ENCODE results near the gene CAMK2G. TPM values are rescaled to one million over a fixed set of nuclear protein-coding genes. Genes with fewer than 3 reads are reported as not detected.

The CAMK2G gene
- total RNA-seq, 1 donor from 2014 or later, result 25.7 TPM

DNA sequence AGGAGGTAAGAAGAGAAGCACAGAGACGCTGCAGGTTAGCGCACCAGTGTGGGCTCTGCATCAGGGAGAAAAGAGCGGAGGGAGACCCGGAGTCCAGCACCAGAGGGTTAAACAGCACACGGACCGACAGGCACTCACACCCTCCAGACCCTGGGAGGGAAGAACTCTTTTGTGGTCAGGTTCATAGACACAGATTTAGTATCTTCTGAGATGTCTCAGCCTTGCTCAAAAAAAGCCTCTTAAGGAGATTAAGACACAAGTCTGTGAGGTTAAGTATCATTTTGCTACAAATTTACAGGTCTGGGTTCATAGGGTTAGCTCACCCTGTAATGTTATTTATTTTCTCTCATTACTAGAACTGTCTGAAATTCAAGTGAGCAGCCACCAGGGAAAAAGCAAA lies 46.2 kb downstream of the CAMK2G start:
- Mint-ChIP-seq H3K4me3 (no peak overlapping the region), H3K27ac (ENCODE audit: unreplicated experiment) (no peak overlapping the region), H3K27me3 (ENCODE audit: low read depth) (no peaks in the 10 kb centered on the region), H3K4me1 (no peaks in the 10 kb centered on the region), H3K36me3 (ENCODE audit: low read depth) (no peaks in the 10 kb centered on the region), H3K9me3 (no peaks in the 10 kb centered on the region)
- TF ChIP-seq CTCF (conservative IDR thresholded peaks at IDR 0.05), result no peak
- no peak for DNase-seq (ENCODE audit: low read depth, low spot score)

GRCh38 chr10:73827346-73828089 lies 46.8 kb downstream of the CAMK2G start:
- no peak overlapping the region for H3K4me3 Mint-ChIP-seq
- TF ChIP-seq CTCF (conservative IDR thresholded peaks at IDR 0.05), result no peak
- no peaks in the 10 kb centered on the region for H3K27me3 Mint-ChIP-seq (ENCODE audit: low read depth)
- H3K9me3 Mint-ChIP-seq, result no peaks in the 10 kb centered on the region
- H3K36me3 Mint-ChIP-seq (ENCODE audit: low read depth), result peaks cover 1% of the 10 kb centered on the region
- H3K4me1 Mint-ChIP-seq, result no peaks in the 10 kb centered on the region
- H3K27ac Mint-ChIP-seq (ENCODE audit: unreplicated experiment), result no peak overlapping the region
- DNase-seq (ENCODE audit: low read depth, low spot score), result no peak

DNA sequence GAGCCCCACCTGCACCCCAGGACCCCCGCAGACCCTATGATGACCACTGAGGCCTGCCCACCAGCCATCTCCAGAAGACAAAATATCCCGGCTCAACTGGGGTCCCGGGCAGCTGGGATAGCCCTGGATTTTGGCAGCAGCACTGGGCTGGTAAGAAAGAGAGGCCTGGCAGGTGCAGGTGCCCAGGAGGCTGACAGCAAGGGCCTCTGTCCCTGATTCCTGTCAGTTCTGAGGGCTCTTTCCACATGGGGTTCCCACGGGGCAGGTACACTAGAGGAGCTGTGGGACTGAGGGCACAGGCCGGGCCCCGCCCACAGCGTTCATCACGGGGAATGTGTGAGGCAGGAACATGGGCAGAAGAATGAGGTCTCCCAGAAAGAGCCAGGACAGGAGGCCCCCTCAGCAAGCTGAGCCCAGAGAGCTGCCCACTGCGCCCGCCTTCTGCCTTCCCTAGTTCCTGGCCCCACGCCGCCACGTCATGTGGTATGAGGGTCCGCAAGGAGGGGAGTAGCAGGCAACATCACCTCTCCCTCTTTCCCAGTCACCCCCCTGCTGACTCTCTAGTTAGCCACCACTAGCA lies 50.1 kb downstream of the CAMK2G start:
- Mint-ChIP-seq H3K27me3 (ENCODE audit: low read depth) (no peaks in the 10 kb centered on the region), H3K9me3 (no peaks in the 10 kb centered on the region), H3K27ac (ENCODE audit: unreplicated experiment) (no peak overlapping the region), H3K4me1 (no peaks in the 10 kb centered on the region), H3K4me3 (no peak overlapping the region), H3K36me3 (ENCODE audit: low read depth) (peaks cover 3% of the 10 kb centered on the region)
- DNase-seq (ENCODE audit: low read depth, low spot score), result no peak
- no peak for TF ChIP-seq CTCF (conservative IDR thresholded peaks at IDR 0.05)

DNA sequence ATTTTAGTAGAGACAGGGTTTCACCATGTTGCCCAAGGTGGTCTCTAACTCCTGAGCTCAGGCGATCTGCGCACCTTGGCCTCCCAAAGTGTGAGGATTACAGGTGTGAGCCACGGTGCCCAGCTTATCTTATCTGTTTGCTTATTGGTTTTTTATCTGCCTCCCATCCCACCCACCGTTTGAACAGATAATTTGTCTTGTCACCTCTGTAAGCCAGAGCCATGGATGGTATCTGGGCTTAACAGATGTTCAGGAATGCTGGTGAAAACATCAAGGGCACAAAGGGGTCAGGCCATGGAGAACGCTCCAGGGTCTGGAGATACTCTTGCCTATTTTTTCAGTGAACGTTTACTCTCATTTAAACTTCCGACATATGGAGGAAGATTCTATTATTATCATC lies 51.0 kb downstream of the CAMK2G start:
- H3K36me3 Mint-ChIP-seq (ENCODE audit: low read depth), result peaks cover 3% of the 10 kb centered on the region
- DNase-seq (ENCODE audit: low read depth, low spot score), result no peak
- no peak overlapping the region for H3K4me3 Mint-ChIP-seq
- no peaks in the 10 kb centered on the region for H3K9me3 Mint-ChIP-seq
- no peak for TF ChIP-seq CTCF (conservative IDR thresholded peaks at IDR 0.05)
- H3K27ac Mint-ChIP-seq (ENCODE audit: unreplicated experiment), result no peak overlapping the region
- no peaks in the 10 kb centered on the region for H3K4me1 Mint-ChIP-seq
- H3K27me3 Mint-ChIP-seq (ENCODE audit: low read depth), result no peaks in the 10 kb centered on the region

GRCh38 chr10:73819513-73820093 lies 54.8 kb downstream of the CAMK2G start:
- Mint-ChIP-seq H3K27me3 (ENCODE audit: low read depth) (no peaks in the 10 kb centered on the region), H3K9me3 (no peaks in the 10 kb centered on the region), H3K27ac (ENCODE audit: unreplicated experiment) (no peak overlapping the region), H3K4me3 (no peak overlapping the region), H3K36me3 (ENCODE audit: low read depth) (peaks cover 3% of the 10 kb centered on the region), H3K4me1 (no peaks in the 10 kb centered on the region)
- no peak for TF ChIP-seq CTCF (conservative IDR thresholded peaks at IDR 0.05)
- DNase-seq (ENCODE audit: low read depth, low spot score), result no peak
